ENCODE results near the gene SYT12.

DNA sequence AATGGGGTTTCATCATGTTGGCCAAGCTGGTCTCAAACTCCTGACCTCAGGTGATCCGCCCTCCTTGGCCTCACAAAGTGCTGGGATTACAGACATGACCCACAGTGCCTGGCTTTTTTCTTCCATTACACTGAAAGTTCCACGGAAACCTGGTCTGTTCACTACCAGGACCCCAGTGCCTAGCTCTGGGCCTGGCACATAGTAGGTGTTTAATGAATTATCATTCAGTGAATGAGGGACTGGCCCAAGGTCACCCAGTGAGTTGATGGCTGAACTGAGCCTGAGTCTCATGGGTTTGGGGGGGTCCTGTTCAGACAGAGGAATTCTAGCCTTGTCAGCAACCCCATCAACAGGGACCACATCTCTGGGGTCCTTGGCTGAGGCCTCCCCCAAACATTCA lies 44.7 kb upstream of the SYT12 start:
- TF ChIP-seq, protein P1, sequence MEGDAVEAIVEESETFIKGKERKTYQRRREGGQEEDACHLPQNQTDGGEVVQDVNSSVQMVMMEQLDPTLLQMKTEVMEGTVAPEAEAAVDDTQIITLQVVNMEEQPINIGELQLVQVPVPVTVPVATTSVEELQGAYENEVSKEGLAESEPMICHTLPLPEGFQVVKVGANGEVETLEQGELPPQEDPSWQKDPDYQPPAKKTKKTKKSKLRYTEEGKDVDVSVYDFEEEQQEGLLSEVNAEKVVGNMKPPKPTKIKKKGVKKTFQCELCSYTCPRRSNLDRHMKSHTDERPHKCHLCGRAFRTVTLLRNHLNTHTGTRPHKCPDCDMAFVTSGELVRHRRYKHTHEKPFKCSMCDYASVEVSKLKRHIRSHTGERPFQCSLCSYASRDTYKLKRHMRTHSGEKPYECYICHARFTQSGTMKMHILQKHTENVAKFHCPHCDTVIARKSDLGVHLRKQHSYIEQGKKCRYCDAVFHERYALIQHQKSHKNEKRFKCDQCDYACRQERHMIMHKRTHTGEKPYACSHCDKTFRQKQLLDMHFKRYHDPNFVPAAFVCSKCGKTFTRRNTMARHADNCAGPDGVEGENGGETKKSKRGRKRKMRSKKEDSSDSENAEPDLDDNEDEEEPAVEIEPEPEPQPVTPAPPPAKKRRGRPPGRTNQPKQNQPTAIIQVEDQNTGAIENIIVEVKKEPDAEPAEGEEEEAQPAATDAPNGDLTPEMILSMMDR (conservative IDR thresholded peaks at IDR 0.05) = no peak
- no peak for TF ChIP-seq EZH2 (IDR thresholded peaks at IDR 0.05; ENCODE audit: low read depth)
